Measurements from ENCODE around the gene PCK1. TPM values are rescaled to one million over a fixed set of nuclear protein-coding genes. Genes with fewer than 3 reads are reported as not detected.

PCK1 gene
- total RNA-seq, 1 experiment from 2014 or later = not detected

DNA sequence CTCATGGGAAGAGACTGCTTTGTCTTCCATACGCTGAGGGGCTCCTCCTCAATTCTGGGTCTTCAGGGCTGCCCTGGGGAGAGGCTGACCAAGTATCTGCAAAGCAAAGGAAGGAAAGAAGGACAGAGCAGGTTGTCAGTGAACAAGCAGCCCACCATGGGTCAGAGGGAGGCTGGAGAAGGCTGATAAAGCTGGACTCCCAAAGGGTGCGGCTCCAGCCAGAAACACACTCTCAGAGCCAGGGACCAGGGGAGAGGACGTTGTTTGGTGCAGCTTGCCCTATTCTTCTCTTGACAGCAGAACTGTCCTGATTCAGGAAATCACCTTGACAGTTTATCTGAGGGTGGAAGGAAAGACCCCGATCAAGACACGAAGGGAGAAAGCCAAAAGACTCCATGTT lies 25.6 kb upstream of the PCK1 start:
- TF ChIP-seq, protein P1, sequence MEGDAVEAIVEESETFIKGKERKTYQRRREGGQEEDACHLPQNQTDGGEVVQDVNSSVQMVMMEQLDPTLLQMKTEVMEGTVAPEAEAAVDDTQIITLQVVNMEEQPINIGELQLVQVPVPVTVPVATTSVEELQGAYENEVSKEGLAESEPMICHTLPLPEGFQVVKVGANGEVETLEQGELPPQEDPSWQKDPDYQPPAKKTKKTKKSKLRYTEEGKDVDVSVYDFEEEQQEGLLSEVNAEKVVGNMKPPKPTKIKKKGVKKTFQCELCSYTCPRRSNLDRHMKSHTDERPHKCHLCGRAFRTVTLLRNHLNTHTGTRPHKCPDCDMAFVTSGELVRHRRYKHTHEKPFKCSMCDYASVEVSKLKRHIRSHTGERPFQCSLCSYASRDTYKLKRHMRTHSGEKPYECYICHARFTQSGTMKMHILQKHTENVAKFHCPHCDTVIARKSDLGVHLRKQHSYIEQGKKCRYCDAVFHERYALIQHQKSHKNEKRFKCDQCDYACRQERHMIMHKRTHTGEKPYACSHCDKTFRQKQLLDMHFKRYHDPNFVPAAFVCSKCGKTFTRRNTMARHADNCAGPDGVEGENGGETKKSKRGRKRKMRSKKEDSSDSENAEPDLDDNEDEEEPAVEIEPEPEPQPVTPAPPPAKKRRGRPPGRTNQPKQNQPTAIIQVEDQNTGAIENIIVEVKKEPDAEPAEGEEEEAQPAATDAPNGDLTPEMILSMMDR (conservative IDR thresholded peaks at IDR 0.05) = no peak
- Histone ChIP-seq H3K14ac (ENCODE audit: insufficient read depth, low read length) (no peak overlapping the region), H3K27me3 (ENCODE audit: insufficient read depth, low read length) (no peaks in the 10 kb centered on the region), H3K4me2 (ENCODE audit: insufficient read depth, insufficient read length, low read length) (no peak overlapping the region), H2BK120ac (ENCODE audit: low read depth, low read length, poor library complexity, severe bottlenecking) (no peak overlapping the region), H3K18ac (ENCODE audit: insufficient read length, low read depth, low read length) (no peak overlapping the region), H4K20me1 (ENCODE audit: control insufficient read depth, insufficient read depth, insufficient read length) (no peaks in the 10 kb centered on the region), H4K91ac (ENCODE audit: insufficient read length, low read depth, low read length) (no peak overlapping the region), H4K5ac (ENCODE audit: insufficient read length, low read depth, low read length) (no peak overlapping the region), H2BK15ac (ENCODE audit: low read depth, low read length) (no peak overlapping the region), H3K23ac (ENCODE audit: insufficient read length, low read depth, low read length) (no peak overlapping the region), H2BK12ac (ENCODE audit: insufficient read length, low read depth, low read length) (no peak overlapping the region), H3K9ac (ENCODE audit: extremely low read depth, insufficient read length, low read length) (no peak overlapping the region), H3K4ac (ENCODE audit: low read depth, low read length) (no peak overlapping the region), H3K27ac (ENCODE audit: insufficient read length, low read depth, low read length) (no peak overlapping the region), H2BK20ac (ENCODE audit: low read depth, low read length, poor library complexity, severe bottlenecking) (no peak overlapping the region), H3K79me2 (ENCODE audit: insufficient read depth, low read length) (no peaks in the 10 kb centered on the region), H3T11ph (ENCODE audit: low read length) (no peak overlapping the region), H3K56ac (ENCODE audit: insufficient read length, low read depth, low read length) (no peak overlapping the region), H3K9me3 (ENCODE audit: control insufficient read depth, low read depth, low read length) (peaks cover 12% of the 10 kb centered on the region), H3K23me2 (ENCODE audit: insufficient read length, low read depth, low read length, poor library complexity, severe bottlenecking) (no peaks in the 10 kb centered on the region), H2AFZ (ENCODE audit: low read length) (no peak overlapping the region), H2AK5ac (ENCODE audit: insufficient read length, low read length) (no peak overlapping the region), H3K79me1 (ENCODE audit: insufficient read depth, low read depth, low read length, poor library complexity, severe bottlenecking) (no peaks in the 10 kb centered on the region), H3K4me1 (ENCODE audit: insufficient read depth, low read length) (no peaks in the 10 kb centered on the region), H4K8ac (replicated peaks; ENCODE audit: insufficient read length, low read depth, low read length) (no peak overlapping the region), H2BK5ac (ENCODE audit: insufficient read length, low read length) (no peak overlapping the region)
- H3K36me3 Mint-ChIP-seq (ENCODE audit: insufficient read depth in 1 of 3, low read depth in 3 of 3) = peaks cover 14 to 29% (median 14%) of the 10 kb centered on the region in 3 experiments
- no CpG with 5 or more reads among the region's 5 CpGs for WGBS (ENCODE audit: extremely low coverage, insufficient read length, low lambda C conversion rate)
- no peak for DNase-seq
- H3K27me3 Mint-ChIP-seq (ENCODE audit: low read depth) = peaks cover 50% of the 10 kb centered on the region
- no peak overlapping the region for H3K4me3 Mint-ChIP-seq
- no peak overlapping the region for H3K27ac Mint-ChIP-seq
- H3K9me3 Mint-ChIP-seq = peaks cover 42 to 50% of the 10 kb centered on the region in 2 experiments
- H3K4me1 Mint-ChIP-seq = no peaks in the 10 kb centered on the region

All from H9 (cell line).